Kidney (tissue), 14 donors: ENCODE data around the gene ARHGEF11. TPM values are rescaled to one million over a fixed set of nuclear protein-coding genes. Genes with fewer than 3 reads are reported as not detected.

ENCODE experiments used
- DNase-seq, 5 donors: peaks; one replicate each; pipeline ENCODE4 v3.0.0-alpha.2; 2013 to 2020
- FAIRE-seq: peaks from 2 replicates; lab custom pipeline; 2012; peaks lifted over from hg19 to GRCh38; lab: Jason Lieb, UNC
- H3K27ac ChIP-seq, 2 donors: one replicate each; pipeline ENCODE4 v1.7.0; 2013; ENCODE audit warnings: low read depth in 2 of 2, low read length in 2 of 2, inconsistent platforms in 1 of 2
- H3K27me3 ChIP-seq: one replicate; pipeline ENCODE4 v1.7.1; 2013; ENCODE audit warnings: low read length, inconsistent platforms; ENCODE audit not compliant: control insufficient read depth, insufficient read depth
- H3K36me3 ChIP-seq, 3 donors: one replicate each; pipeline versions ENCODE4 v1.7.0 to v1.7.1; 2013; ENCODE audit warnings: low read length in 3 of 3, control low read depth in 1 of 3, inconsistent platforms in 1 of 3; ENCODE audit not compliant: insufficient read depth in 3 of 3, control insufficient read depth in 2 of 3
- H3K4me1 ChIP-seq, 3 donors: one replicate each; pipeline versions ENCODE4 v1.7.0 to v1.7.1; 2013; ENCODE audit warnings: low read length in 3 of 3, inconsistent platforms in 1 of 3, low read depth in 1 of 3; ENCODE audit not compliant: control insufficient read depth in 2 of 3, insufficient read depth in 2 of 3
- H3K4me3 ChIP-seq, 3 donors: one replicate each; pipeline versions ENCODE4 v1.7.0 to v1.8.1; 2013; ENCODE audit warnings: low read length in 3 of 3, control low read depth in 1 of 3, inconsistent platforms in 1 of 3
- H3K9ac ChIP-seq, 3 donors: one replicate each; pipeline versions ENCODE4 v1.7.0 to v1.7.1; 2013; ENCODE audit warnings: low read length in 3 of 3, control low read depth in 1 of 3, inconsistent platforms in 1 of 3
- H3K9me3 ChIP-seq, 3 donors: one replicate each; pipeline versions ENCODE4 v1.7.0 to v1.7.1; 2013; ENCODE audit warnings: low read length in 3 of 3, control low read depth in 1 of 3, inconsistent platforms in 1 of 3; ENCODE audit not compliant: control insufficient read depth in 2 of 3, insufficient read depth in 1 of 3
- intact Hi-C: fragments of 100-400 bp; cut with DNase I; formaldehyde crosslinking; loops from one replicate; pipeline ENCODE4 v1.11.1; 2022
- polyA plus RNA-seq: library from polyadenylated mRNA; stranded (reverse); fragments of 350-450 nt; fragmentation: Illumina TruSeq; extraction: RNeasy Lipid Tissue Mini Kit (QIAGEN cat#74804); gene quantifications from one replicate; pipeline ENCODE4 v1.2.3, GENCODE V29; 2014; ENCODE audit warnings: low read depth, low replicate concordance; ENCODE audit not compliant: insufficient read depth
- total RNA-seq: library from RNA; stranded (reverse); fragmentation: NEBNext Ultra II Directional; extraction: Animal tissue kit (Norgen Biotek cat#: 25700); gene quantifications from one replicate; pipeline ENCODE4 v1.2.1, GENCODE V29; 2021
- TF ChIP-seq, protein P1 (sequence below): IDR thresholded peaks from 3 replicates; pipeline ENCODE4 v1.5.1; 2012; ENCODE audit warnings: mild to moderate bottlenecking, moderate library complexity, borderline replicate concordance; ENCODE audit not compliant: insufficient read depth; ENCODE audit errors: extremely low read depth
- donor health status: control.
- donor health status: control.
- donor health status: control.
- donor health status: control.
- donor health status: control.
- donor health status: DM: yes; HTN: yes; CAD: no.
- donor health status: Normal renal cell carcinoma (clear cell type).

The ARHGEF11 gene
- total and polyA plus RNA-seq, 2 donors from 2014 or later: 8.8 to 36.4 TPM

DNA sequence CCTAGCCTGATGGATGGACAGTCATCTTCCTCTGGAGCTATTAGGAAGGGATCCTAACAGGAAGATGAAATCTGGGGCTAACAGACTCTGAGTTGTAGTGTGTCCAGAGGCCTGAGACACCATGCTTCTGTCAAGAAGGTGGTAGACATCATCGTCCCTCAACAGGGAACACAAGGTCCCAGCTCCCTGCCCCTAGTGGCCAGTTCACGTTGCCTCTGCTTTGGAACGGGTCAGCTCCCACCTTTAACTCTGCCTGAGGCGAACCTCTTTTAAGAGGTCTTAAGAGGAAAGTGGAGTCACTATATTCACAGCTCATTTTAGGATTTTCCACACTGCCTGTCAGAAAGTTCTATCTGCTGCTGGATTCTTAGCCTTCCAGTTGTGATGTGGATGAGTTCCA lies 96.8 kb downstream of the ARHGEF11 start:
- FAIRE-seq: no peak
- Histone ChIP-seq H3K4me1 (no peaks in the 10 kb centered on the region), H3K9me3 (no peaks in the 10 kb centered on the region), H3K36me3 (peaks cover 4 to 73% (median 51%) of the 10 kb centered on the region in 3 donors), H3K27ac (no peak overlapping the region), H3K9ac (no peak overlapping the region), H3K27me3 (no peaks in the 10 kb centered on the region), H3K4me3 (no peak overlapping the region)
- intact Hi-C loops: no loop called here
- TF ChIP-seq, protein P1, sequence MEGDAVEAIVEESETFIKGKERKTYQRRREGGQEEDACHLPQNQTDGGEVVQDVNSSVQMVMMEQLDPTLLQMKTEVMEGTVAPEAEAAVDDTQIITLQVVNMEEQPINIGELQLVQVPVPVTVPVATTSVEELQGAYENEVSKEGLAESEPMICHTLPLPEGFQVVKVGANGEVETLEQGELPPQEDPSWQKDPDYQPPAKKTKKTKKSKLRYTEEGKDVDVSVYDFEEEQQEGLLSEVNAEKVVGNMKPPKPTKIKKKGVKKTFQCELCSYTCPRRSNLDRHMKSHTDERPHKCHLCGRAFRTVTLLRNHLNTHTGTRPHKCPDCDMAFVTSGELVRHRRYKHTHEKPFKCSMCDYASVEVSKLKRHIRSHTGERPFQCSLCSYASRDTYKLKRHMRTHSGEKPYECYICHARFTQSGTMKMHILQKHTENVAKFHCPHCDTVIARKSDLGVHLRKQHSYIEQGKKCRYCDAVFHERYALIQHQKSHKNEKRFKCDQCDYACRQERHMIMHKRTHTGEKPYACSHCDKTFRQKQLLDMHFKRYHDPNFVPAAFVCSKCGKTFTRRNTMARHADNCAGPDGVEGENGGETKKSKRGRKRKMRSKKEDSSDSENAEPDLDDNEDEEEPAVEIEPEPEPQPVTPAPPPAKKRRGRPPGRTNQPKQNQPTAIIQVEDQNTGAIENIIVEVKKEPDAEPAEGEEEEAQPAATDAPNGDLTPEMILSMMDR: no peak
- no peak for DNase-seq

GRCh38 chr1:156947818-156948525 lies 97.6 kb downstream of the ARHGEF11 start:
- H3K27ac ChIP-seq: no peak overlapping the region
- H3K36me3 ChIP-seq: peaks cover 4 to 78% (median 54%) of the 10 kb centered on the region in 3 donors
- intact Hi-C loops: no loop called here
- no peak overlapping the region for H3K9ac ChIP-seq
- no peak overlapping the region for H3K4me3 ChIP-seq
- no peaks in the 10 kb centered on the region for H3K4me1 ChIP-seq
- TF ChIP-seq, protein P1: no peak
- no peak for FAIRE-seq
- H3K9me3 ChIP-seq: no peaks in the 10 kb centered on the region
- no peaks in the 10 kb centered on the region for H3K27me3 ChIP-seq
- DNase-seq: no peak

DNA sequence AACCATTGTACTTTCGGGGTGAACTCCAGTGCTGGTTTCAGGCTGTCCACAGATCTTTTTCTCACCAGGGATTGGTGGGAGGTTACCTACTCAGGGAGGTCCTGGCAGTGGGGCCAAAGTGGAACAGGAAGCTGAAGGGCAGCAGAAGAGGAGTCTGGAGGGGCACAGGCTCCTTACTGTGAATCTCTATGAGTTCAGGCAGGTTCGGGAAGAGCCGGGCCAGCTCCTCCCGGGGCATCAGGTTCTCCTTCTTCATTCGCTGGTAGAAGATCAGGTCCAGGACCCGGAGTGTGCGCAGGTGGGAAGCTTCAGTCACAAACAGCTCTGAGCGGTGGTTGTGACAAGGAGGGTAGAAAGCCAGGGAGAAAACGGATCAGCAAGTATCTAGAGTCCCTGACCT lies 98.4 kb downstream of the ARHGEF11 start:
- no peaks in the 10 kb centered on the region for H3K9me3 ChIP-seq
- FAIRE-seq (no peak), DNase-seq (no peak)
- H3K36me3 ChIP-seq: peaks cover 4 to 70% (median 60%) of the 10 kb centered on the region in 3 donors
- intact Hi-C loops: no loop called here
- TF ChIP-seq, protein P1: no peak
- H3K4me1 ChIP-seq: no peaks in the 10 kb centered on the region
- H3K27me3 ChIP-seq: no peaks in the 10 kb centered on the region
- no peak overlapping the region for H3K4me3 ChIP-seq
- no peak overlapping the region for H3K27ac ChIP-seq
- no peak overlapping the region for H3K9ac ChIP-seq
